OCI-LY1 (cell line): ENCODE data around the gene ARHGEF37.

ENCODE experiments used
- H2AFZ ChIP-seq: fragments of 200-600 bp; sonication (generic), shearing (Covaris generic); 2 replicates; pipeline ENCODE4 v1.6.0; 2014; ENCODE audit warnings: antibody characterized with exemption, mild to moderate bottlenecking, low read length
- H3F3A ChIP-seq: fragments of 200-600 bp; sonication (generic), shearing (Covaris generic); 2 replicates; pipeline ENCODE4 v1.6.0; 2014; ENCODE audit warnings: mild to moderate bottlenecking, antibody characterized with exemption, low read length, moderate library complexity; ENCODE audit not compliant: insufficient read depth
- H3K27ac ChIP-seq: fragments of 200-600 bp; sonication (generic); 2 replicates; pipeline ENCODE4 v1.5.1; 2014; ENCODE audit warnings: low read length, mixed run types, mild to moderate bottlenecking, low read depth; ENCODE audit not compliant: poor library complexity, severe bottlenecking
- H3K27me3 ChIP-seq: fragments of 200-600 bp; sonication (generic); 2 replicates; pipeline ENCODE4 v1.6.0; 2014; ENCODE audit warnings: antibody characterized with exemption, mild to moderate bottlenecking, low read length, moderate library complexity; ENCODE audit not compliant: insufficient read depth
- H3K36me3 ChIP-seq: fragments of 200-600 bp; sonication (generic); 2 replicates; pipeline ENCODE4 v1.6.1; 2014; ENCODE audit warnings: mild to moderate bottlenecking, antibody characterized with exemption, low read length, moderate library complexity, mixed read lengths; ENCODE audit not compliant: insufficient read depth
- H3K4me1 ChIP-seq: fragments of 200-600 bp; sonication (generic); 2 replicates; pipeline ENCODE4 v1.5.1; 2014; ENCODE audit warnings: mild to moderate bottlenecking, low read length, moderate library complexity; ENCODE audit not compliant: insufficient read depth, severe bottlenecking
- H3K4me2 ChIP-seq: fragments of 200-600 bp; sonication (generic), shearing (Covaris generic); 2 replicates; pipeline ENCODE4 v1.6.1; 2014; ENCODE audit warnings: low read length
- H3K4me3 ChIP-seq: fragments of 200-600 bp; sonication (generic); 2 replicates; pipeline ENCODE4 v1.5.1; 2014; ENCODE audit warnings: low read length, low read depth, mild to moderate bottlenecking, mixed read lengths; ENCODE audit not compliant: poor library complexity, severe bottlenecking
- H3K79me2 ChIP-seq: fragments of 200-600 bp; shearing (Covaris generic); 2 replicates; pipeline ENCODE4 v1.6.1; 2016; ENCODE audit warnings: mixed run types, low read length, mixed read lengths; ENCODE audit not compliant: insufficient read depth
- H3K9ac ChIP-seq: fragments of 200-600 bp; sonication (generic), shearing (Covaris generic); 2 replicates; pipeline ENCODE4 v1.6.1; 2014; ENCODE audit warnings: mild to moderate bottlenecking, low read length, mixed read lengths
- H3K9me2 ChIP-seq: fragments of 200-600 bp; sonication (generic), shearing (Covaris generic); 2 replicates; pipeline ENCODE4 v1.6.1; 2014; ENCODE audit warnings: low read depth, mild to moderate bottlenecking, low read length, mixed read lengths
- H3K9me3 ChIP-seq: fragments of 200-600 bp; shearing (Covaris generic); 2 replicates; pipeline ENCODE4 v1.6.1; 2014; ENCODE audit warnings: low read length, mixed read lengths
- H4K20me1 ChIP-seq: fragments of 200-600 bp; sonication (generic), shearing (Covaris generic); 2 replicates; pipeline ENCODE4 v1.6.0; 2016; ENCODE audit warnings: mild to moderate bottlenecking, low read length; ENCODE audit not compliant: insufficient read depth
- EZH2 ChIP-seq: fragments of 200-600 bp; sonication (generic), shearing (Covaris generic); IDR thresholded peaks from 2 replicates; pipeline ENCODE4 v1.8.0; 2017; ENCODE audit warnings: borderline replicate concordance, mixed run types, mild to moderate bottlenecking, antibody characterized with exemption, low read length, moderate library complexity, mixed read lengths
- TF ChIP-seq, protein P1 (sequence below): fragments of 200-600 bp; sonication (generic), shearing (Covaris generic); IDR thresholded peaks from 2 replicates; pipeline ENCODE4 v1.5.1; 2017; ENCODE audit warnings: mild to moderate bottlenecking, antibody characterized with exemption, low read length, moderate library complexity, mixed read lengths

ARHGEF37 gene

DNA sequence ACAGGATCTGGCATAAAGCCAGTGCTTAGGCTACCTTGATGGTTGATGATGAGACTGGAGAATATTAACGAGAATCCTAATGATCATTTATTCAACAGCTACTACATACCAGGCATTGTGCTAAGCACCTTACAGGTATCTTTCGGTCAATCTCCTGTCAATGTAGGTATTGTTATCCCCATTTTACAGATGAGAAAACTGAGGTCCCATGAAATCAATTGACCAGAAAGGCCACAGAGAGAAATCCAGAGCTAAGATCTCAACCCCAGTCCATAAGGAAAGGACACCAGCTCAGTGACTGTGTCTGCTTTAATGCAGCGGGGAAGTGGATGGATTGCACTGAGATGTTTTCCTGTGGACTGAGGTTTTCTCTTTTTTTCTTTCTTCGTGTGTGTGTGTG lies 63.3 kb downstream of the ARHGEF37 start:
- no peak for TF ChIP-seq EZH2
- TF ChIP-seq, protein P1, sequence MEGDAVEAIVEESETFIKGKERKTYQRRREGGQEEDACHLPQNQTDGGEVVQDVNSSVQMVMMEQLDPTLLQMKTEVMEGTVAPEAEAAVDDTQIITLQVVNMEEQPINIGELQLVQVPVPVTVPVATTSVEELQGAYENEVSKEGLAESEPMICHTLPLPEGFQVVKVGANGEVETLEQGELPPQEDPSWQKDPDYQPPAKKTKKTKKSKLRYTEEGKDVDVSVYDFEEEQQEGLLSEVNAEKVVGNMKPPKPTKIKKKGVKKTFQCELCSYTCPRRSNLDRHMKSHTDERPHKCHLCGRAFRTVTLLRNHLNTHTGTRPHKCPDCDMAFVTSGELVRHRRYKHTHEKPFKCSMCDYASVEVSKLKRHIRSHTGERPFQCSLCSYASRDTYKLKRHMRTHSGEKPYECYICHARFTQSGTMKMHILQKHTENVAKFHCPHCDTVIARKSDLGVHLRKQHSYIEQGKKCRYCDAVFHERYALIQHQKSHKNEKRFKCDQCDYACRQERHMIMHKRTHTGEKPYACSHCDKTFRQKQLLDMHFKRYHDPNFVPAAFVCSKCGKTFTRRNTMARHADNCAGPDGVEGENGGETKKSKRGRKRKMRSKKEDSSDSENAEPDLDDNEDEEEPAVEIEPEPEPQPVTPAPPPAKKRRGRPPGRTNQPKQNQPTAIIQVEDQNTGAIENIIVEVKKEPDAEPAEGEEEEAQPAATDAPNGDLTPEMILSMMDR, result no peak
- H3K9me2 ChIP-seq, result no peaks in the 10 kb centered on the region
- no peak overlapping the region for H3K9ac ChIP-seq
- no peaks in the 10 kb centered on the region for H3K27me3 ChIP-seq
- no peaks in the 10 kb centered on the region for H4K20me1 ChIP-seq
- no peak overlapping the region for H2AFZ ChIP-seq
- no peaks in the 10 kb centered on the region for H3K9me3 ChIP-seq
- H3F3A ChIP-seq, result no peaks in the 10 kb centered on the region
- H3K36me3 ChIP-seq, result no peaks in the 10 kb centered on the region
- H3K4me1 ChIP-seq, result peaks cover 62% of the 10 kb centered on the region
- no peaks in the 10 kb centered on the region for H3K79me2 ChIP-seq
- H3K4me2 ChIP-seq, result no peak overlapping the region; the same call in 1 of the 2 replicates
- H3K27ac ChIP-seq, result peak overlapping the region; percentile 16
- no peak overlapping the region for H3K4me3 ChIP-seq

DNA sequence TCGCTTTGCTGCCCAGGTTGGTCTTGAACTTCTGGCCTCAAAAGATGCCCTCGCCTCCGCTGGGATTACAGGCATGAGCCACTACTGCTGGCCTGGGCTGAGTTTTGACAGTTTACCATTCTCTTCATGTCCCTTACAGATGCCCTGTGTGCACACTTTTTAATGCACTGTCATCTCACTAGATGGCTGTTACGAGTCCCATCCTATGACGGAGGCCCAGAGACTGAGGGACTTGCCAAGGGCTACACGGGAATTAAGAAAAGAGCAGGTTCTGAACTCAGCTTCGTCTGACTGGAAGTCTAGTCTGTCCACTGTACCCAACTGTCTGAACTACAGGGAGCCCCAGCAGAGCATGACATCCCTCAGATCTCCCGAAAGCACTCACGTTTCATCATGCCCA lies 63.9 kb downstream of the ARHGEF37 start:
- Histone ChIP-seq H3K9ac (no peak overlapping the region), H3K79me2 (no peaks in the 10 kb centered on the region), H3K4me2 (no peak overlapping the region), H2AFZ (no peak overlapping the region), H4K20me1 (no peaks in the 10 kb centered on the region), H3K4me3 (no peak overlapping the region), H3K4me1 (peaks cover 59% of the 10 kb centered on the region), H3K27ac (peak overlapping the region; percentile 3), H3F3A (no peaks in the 10 kb centered on the region), H3K9me3 (no peaks in the 10 kb centered on the region), H3K9me2 (no peaks in the 10 kb centered on the region), H3K36me3 (no peaks in the 10 kb centered on the region), H3K27me3 (no peaks in the 10 kb centered on the region)
- TF ChIP-seq, protein P1, result peak; percentile 6; the same call in 1 of the 2 replicates
- no peak for TF ChIP-seq EZH2

DNA sequence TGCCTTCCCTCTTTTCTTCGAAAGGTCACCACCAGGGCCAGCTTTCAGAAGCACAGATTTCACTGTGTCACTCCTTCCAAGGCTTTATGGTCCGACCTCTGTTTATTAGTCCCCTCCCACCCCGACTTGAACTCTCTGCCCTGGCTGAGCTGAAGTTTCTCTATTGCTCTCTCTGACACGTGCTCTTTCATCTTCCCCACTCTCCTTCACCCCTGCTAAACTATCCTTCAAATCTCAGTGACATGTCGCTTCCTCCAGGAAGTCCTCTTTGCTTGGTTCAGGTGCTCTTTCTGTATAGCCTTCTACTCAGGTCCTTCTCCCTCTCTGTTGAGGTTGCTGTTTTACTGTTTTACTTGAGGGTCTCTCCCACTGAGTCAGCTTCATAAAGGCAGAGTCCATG lies 64.4 kb downstream of the ARHGEF37 start:
- H3F3A ChIP-seq, result no peaks in the 10 kb centered on the region
- no peak overlapping the region for H3K4me3 ChIP-seq
- peak overlapping the region; percentile 71 for H3K27ac ChIP-seq
- no peaks in the 10 kb centered on the region for H3K9me3 ChIP-seq
- H3K9me2 ChIP-seq, result no peaks in the 10 kb centered on the region
- no peak overlapping the region for H3K4me2 ChIP-seq
- no peaks in the 10 kb centered on the region for H3K27me3 ChIP-seq
- H3K9ac ChIP-seq, result no peak overlapping the region
- no peaks in the 10 kb centered on the region for H3K79me2 ChIP-seq
- H3K36me3 ChIP-seq, result no peaks in the 10 kb centered on the region
- H3K4me1 ChIP-seq, result peaks cover 55% of the 10 kb centered on the region
- no peaks in the 10 kb centered on the region for H4K20me1 ChIP-seq
- no peak overlapping the region for H2AFZ ChIP-seq
- TF ChIP-seq, protein P1, result no peak
- TF ChIP-seq EZH2, result no peak
